ENCODE results near the gene PPP6R2. TPM values are rescaled to one million over a fixed set of nuclear protein-coding genes. Genes with fewer than 3 reads are reported as not detected.

The PPP6R2 gene
- polyA plus RNA-seq, 1 experiment = 26.6 TPM

- no peak overlapping the region for H3K4me3 ChIP-seq (ENCODE audit: low read depth, low read length)
- H3K27me3 ChIP-seq (ENCODE audit: control insufficient read depth, insufficient read depth, low read length) = peaks cover 2% of the 10 kb centered on the region
- CTCF ChIA-PET = no interaction called here
- no peak for DNase-seq (ENCODE audit: low read depth, low spot score)
- POLR2A ChIA-PET = no interaction called here
- peaks cover 3% of the 10 kb centered on the region; the same call in 1 of the 2 replicates for H3K9me3 ChIP-seq (ENCODE audit: control insufficient read depth, insufficient read depth, low read length)
- H3K27ac ChIP-seq (ENCODE audit: low read depth, low read length) = no peak overlapping the region
- no peak for TF ChIP-seq CTCF (IDR thresholded peaks at IDR 0.05; ENCODE audit: low read depth, low read length)
Observed at GRCh38 chr22:50310949-50311444, 32.1 kb upstream of the PPP6R2 start.

GRCh38 chr22:50311606-50312351 is 31.3 kb upstream of the PPP6R2 start:
- H3K4me3 ChIP-seq (ENCODE audit: low read depth, low read length) = no peak overlapping the region
- CTCF ChIA-PET = no interaction called here
- no peak for DNase-seq (ENCODE audit: low read depth, low spot score)
- POLR2A ChIA-PET = no interaction called here
- no peak overlapping the region for H3K27ac ChIP-seq (ENCODE audit: low read depth, low read length)
- peaks cover under 1% of the 10 kb centered on the region; the same call in 1 of the 2 replicates for H3K9me3 ChIP-seq (ENCODE audit: control insufficient read depth, insufficient read depth, low read length)
- H3K27me3 ChIP-seq (ENCODE audit: control insufficient read depth, insufficient read depth, low read length) = peaks cover 2% of the 10 kb centered on the region
- no peak for TF ChIP-seq CTCF (IDR thresholded peaks at IDR 0.05; ENCODE audit: low read depth, low read length)

GRCh38 chr22:50312371-50312770 is 30.8 kb upstream of the PPP6R2 start:
- H3K27ac ChIP-seq (ENCODE audit: low read depth, low read length) = no peak overlapping the region
- H3K27me3 ChIP-seq (ENCODE audit: control insufficient read depth, insufficient read depth, low read length) = peaks cover 2% of the 10 kb centered on the region
- no peak overlapping the region for H3K4me3 ChIP-seq (ENCODE audit: low read depth, low read length)
- ChIA-PET CTCF (no interaction called here), POLR2A (no interaction called here)
- TF ChIP-seq CTCF (IDR thresholded peaks at IDR 0.05; ENCODE audit: low read depth, low read length) = no peak
- DNase-seq (ENCODE audit: low read depth, low spot score) = no peak
- no peaks in the 10 kb centered on the region; the same call in 1 of the 2 replicates for H3K9me3 ChIP-seq (ENCODE audit: control insufficient read depth, insufficient read depth, low read length)

- Histone ChIP-seq H3K9me3 (ENCODE audit: control insufficient read depth, insufficient read depth, low read length) (no peaks in the 10 kb centered on the region; the same call in 1 of the 2 replicates), H3K27ac (ENCODE audit: low read depth, low read length) (no peak overlapping the region), H3K4me3 (ENCODE audit: low read depth, low read length) (no peak overlapping the region), H3K27me3 (ENCODE audit: control insufficient read depth, insufficient read depth, low read length) (peaks cover 2% of the 10 kb centered on the region)
- POLR2A ChIA-PET = interaction anchor here (0.9 kb wide), 1 partner anchor 62 kb away, joined by 3 read pairs; the partner anchor contains the start of gene HDAC10
- DNase-seq (ENCODE audit: low read depth, low spot score) = no peak
- CTCF ChIA-PET = no interaction called here
- no peak for TF ChIP-seq CTCF (IDR thresholded peaks at IDR 0.05; ENCODE audit: low read depth, low read length)
Observed at GRCh38 chr22:50313021-50313420, 30.1 kb upstream of the PPP6R2 start.

- POLR2A ChIA-PET = interaction anchor here (0.9 kb wide), 1 partner anchor 63 kb away, joined by 3 read pairs; the partner anchor contains the start of gene HDAC10
- CTCF ChIA-PET = no interaction called here
- no peak for TF ChIP-seq CTCF (IDR thresholded peaks at IDR 0.05; ENCODE audit: low read depth, low read length)
- peaks cover 2% of the 10 kb centered on the region for H3K27me3 ChIP-seq (ENCODE audit: control insufficient read depth, insufficient read depth, low read length)
- no peaks in the 10 kb centered on the region; the same call in 1 of the 2 replicates for H3K9me3 ChIP-seq (ENCODE audit: control insufficient read depth, insufficient read depth, low read length)
- no peak overlapping the region for H3K4me3 ChIP-seq (ENCODE audit: low read depth, low read length)
- no peak overlapping the region for H3K27ac ChIP-seq (ENCODE audit: low read depth, low read length)
- no peak for DNase-seq (ENCODE audit: low read depth, low spot score)
Observed at GRCh38 chr22:50313600-50313999, 29.5 kb upstream of the PPP6R2 start.

Data from AG04450 (cell line).